Chondrocyte (in vitro differentiated cells): Measurements from ENCODE around the gene SKP1. TPM values are rescaled to one million over a fixed set of nuclear protein-coding genes. Genes with fewer than 3 reads are reported as not detected.

Experiments used
- DNase-seq: peaks from one replicate; pipeline ENCODE4 v3.0.0; 2021; ENCODE audit warnings: mixed read lengths, low spot score
- H3K27ac Mint-ChIP-seq: one replicate; pipeline ENCODE4 v1.8.0; 2021; ENCODE audit warnings: mild to moderate bottlenecking, moderate library complexity, mixed read lengths; ENCODE audit not compliant: unreplicated experiment
- H3K27me3 Mint-ChIP-seq: 2 replicates; pipeline ENCODE4 v1.8.0; 2021; ENCODE audit warnings: low read depth, mixed read lengths
- H3K36me3 Mint-ChIP-seq: 2 replicates; pipeline ENCODE4 v1.8.0; 2021; ENCODE audit warnings: low read depth, mixed read lengths
- H3K4me1 Mint-ChIP-seq: 2 replicates; pipeline ENCODE4 v1.8.0; 2021; ENCODE audit warnings: low read depth, mild to moderate bottlenecking, mixed read lengths
- H3K4me3 Mint-ChIP-seq: one replicate; pipeline ENCODE4 v1.8.0; 2021; ENCODE audit warnings: mild to moderate bottlenecking, moderate library complexity, mixed read lengths; ENCODE audit not compliant: unreplicated experiment
- H3K9me3 Mint-ChIP-seq: 2 replicates; pipeline ENCODE4 v1.8.0; 2021; ENCODE audit warnings: low read depth, mixed read lengths
- CTCF ChIP-seq: fragments of 200-600 bp; sonication (generic); IDR thresholded peaks from 2 replicates; pipeline ENCODE4 v1.5.0; 2021; ENCODE audit warnings: antibody characterized with exemption, mild to moderate bottlenecking, moderate library complexity
- total RNA-seq: library from RNA; stranded (reverse); gene quantifications from 3 replicates; pipeline ENCODE4 v1.2.1, GENCODE V29; 2021

SKP1 gene
- total RNA-seq, 1 donor from 2014 or later = 256 TPM

GRCh38 chr5:134122530-134122929, 54.2 kb downstream of the SKP1 start:
- H3K36me3 Mint-ChIP-seq = peaks cover 2% of the 10 kb centered on the region
- TF ChIP-seq CTCF = no peak
- no peak overlapping the region for H3K4me3 Mint-ChIP-seq
- no peaks in the 10 kb centered on the region for H3K9me3 Mint-ChIP-seq
- H3K27ac Mint-ChIP-seq = no peak overlapping the region
- no peak for DNase-seq
- H3K4me1 Mint-ChIP-seq = peaks cover 22% of the 10 kb centered on the region
- peaks cover 6% of the 10 kb centered on the region for H3K27me3 Mint-ChIP-seq

GRCh38 chr5:134120386-134121138, 56.2 kb downstream of the SKP1 start:
- H3K36me3 Mint-ChIP-seq = peaks cover 2% of the 10 kb centered on the region
- H3K9me3 Mint-ChIP-seq = no peaks in the 10 kb centered on the region
- no peak for DNase-seq
- peaks cover 11% of the 10 kb centered on the region for H3K4me1 Mint-ChIP-seq
- no peak for TF ChIP-seq CTCF
- H3K27ac Mint-ChIP-seq = peak overlapping the region; percentile 17
- H3K27me3 Mint-ChIP-seq = peaks cover 6% of the 10 kb centered on the region
- no peak overlapping the region for H3K4me3 Mint-ChIP-seq

DNA sequence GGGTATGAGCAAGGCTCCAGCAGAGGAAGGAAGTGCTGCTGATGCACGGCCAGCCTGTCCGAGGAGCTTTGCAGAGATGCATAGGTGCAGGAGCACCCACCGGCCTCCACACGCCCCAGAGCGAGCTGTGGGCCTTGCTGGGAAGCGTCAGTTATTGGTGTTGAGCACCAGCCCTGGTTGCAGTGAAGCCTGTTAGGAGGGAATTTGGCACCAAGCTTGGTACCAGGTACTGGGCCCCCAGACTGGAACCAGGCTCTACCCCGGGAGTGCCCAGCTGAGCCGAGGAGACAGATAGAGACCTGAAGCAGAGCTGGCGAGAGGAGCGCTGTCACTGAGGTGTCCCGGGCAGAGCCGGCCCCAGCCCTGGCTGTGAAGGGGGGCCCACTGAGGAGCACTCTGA, 57.0 kb downstream of the SKP1 start:
- TF ChIP-seq CTCF = no peak
- no peak for DNase-seq
- Mint-ChIP-seq H3K9me3 (no peaks in the 10 kb centered on the region), H3K36me3 (peaks cover 2% of the 10 kb centered on the region), H3K27me3 (peaks cover 6% of the 10 kb centered on the region), H3K4me1 (peaks cover 2% of the 10 kb centered on the region), H3K27ac (no peak overlapping the region), H3K4me3 (no peak overlapping the region)

- peaks cover 7% of the 10 kb centered on the region for H3K4me1 Mint-ChIP-seq
- no peak for DNase-seq
- no peaks in the 10 kb centered on the region for H3K9me3 Mint-ChIP-seq
- H3K27ac Mint-ChIP-seq = no peak overlapping the region
- peaks cover 2% of the 10 kb centered on the region for H3K36me3 Mint-ChIP-seq
- TF ChIP-seq CTCF = no peak
- H3K4me3 Mint-ChIP-seq = no peak overlapping the region
- H3K27me3 Mint-ChIP-seq = peaks cover 6% of the 10 kb centered on the region
These were observed 58.4 kb downstream of the SKP1 start for GRCh38 chr5:134118212-134118835.

DNA sequence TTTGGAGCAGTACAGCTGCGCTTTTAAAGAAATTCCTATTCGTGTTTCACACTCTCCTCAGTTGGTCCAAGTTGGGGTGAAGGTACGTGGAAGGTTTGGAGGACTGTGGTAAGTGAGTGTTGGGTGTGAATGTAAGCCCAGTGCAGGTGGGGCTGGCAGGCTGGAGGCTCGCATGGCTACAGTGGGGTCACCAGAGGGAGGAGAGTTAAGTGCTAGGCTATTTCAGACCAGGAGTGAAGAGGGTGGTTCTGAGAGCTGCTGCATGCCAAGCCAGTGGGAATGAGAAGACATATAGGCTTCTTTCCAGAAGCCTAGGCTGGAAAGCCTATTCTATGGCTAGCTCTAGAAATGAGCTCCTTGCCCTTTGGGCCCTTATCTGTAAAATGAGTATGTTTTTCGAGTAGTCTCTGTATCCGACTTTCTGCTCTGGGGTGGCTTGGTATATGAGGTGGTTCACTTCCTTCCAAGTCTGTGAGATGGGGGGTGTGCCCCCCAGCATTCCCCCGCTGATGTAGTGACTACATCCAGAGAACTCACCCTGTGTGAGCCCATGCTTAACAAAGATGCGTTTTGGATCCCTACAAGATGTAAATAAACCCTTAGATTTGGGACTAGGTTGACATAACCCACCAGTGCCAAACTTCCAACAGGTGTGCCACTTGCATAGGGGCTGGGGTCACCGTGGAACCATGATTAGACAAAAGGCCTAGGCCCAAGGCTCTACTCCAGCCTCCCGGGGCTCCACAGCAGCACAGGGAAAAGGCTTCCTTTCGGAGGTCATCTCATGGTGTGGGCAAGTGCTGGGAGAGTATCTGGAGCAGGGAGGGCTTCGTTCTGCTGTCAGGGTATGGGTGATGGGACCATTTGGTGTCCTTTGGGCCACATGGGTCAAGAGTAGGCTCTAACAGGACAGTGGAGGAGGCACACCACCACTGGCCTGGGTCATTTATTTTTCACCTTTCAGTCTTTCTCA, 59.7 kb downstream of the SKP1 start:
- H3K27ac Mint-ChIP-seq = no peak overlapping the region
- no peaks in the 10 kb centered on the region for H3K9me3 Mint-ChIP-seq
- H3K36me3 Mint-ChIP-seq = peaks cover 2% of the 10 kb centered on the region
- H3K27me3 Mint-ChIP-seq = peaks cover 9% of the 10 kb centered on the region
- peaks cover 7% of the 10 kb centered on the region for H3K4me1 Mint-ChIP-seq
- TF ChIP-seq CTCF = no peak
- no peak for DNase-seq
- H3K4me3 Mint-ChIP-seq = no peak overlapping the region
